Measurements from ENCODE around the gene ATP4A. TPM values are rescaled to one million over a fixed set of nuclear protein-coding genes. Genes with fewer than 3 reads are reported as not detected.

ATP4A gene
- total RNA-seq, 2 donors from 2014 or later = not detected

DNA sequence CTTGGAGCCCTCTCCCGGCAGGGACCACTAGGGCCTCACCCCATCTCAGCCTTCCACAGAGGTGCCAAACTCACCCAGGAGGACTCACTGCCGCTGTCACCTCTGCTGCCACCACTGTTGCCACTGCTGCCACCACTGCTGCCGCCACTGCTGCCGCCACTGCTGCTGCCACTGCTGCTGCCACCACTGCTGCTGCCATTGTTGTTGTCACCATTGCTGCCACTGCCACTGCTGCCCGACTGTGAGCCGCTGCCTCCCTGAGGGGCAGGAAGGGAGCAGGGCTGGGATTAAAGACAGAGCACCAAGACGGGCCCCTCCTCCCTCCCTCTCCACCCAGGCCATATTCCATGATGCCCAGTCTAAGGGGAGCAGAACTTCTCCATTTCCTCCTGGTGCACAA, 52.1 kb downstream of the ATP4A start:
- ATAC-seq = no peak
- DNase-seq = no peak
- intact Hi-C loops (cut with DNase I) = no loop called here

DNA sequence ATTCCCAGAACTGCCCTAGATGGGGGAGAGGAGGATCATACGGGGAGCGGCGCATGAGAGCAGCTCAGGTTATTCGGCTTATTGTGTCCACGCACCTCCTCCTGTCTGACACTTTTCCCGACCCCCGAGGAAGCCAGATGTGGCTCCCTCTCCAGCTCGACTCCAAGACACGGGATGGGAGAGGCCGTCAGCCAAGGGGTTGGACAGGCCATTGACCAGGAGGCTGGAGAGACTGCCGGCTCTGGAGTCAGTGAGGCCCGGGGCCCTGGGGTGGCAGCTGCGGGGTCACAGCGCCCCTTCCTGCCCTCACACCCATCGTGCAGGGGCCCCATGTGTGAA, 52.9 kb downstream of the ATP4A start:
- ATAC-seq (no peak), DNase-seq (no peak)
- intact Hi-C loops (cut with DNase I) = no loop called here

- intact Hi-C loops (cut with DNase I) = no loop called here
- DNase-seq = peak; percentile 76
- peak; percentile 85 to 87 for ATAC-seq
These were observed 53.4 kb downstream of the ATP4A start for GRCh38 chr19:35509861-35510625.

GRCh38 chr19:35509018-35509652, 54.3 kb downstream of the ATP4A start:
- intact Hi-C loops (cut with DNase I) = no loop called here
- DNase-seq = peak; percentile 43

DNA sequence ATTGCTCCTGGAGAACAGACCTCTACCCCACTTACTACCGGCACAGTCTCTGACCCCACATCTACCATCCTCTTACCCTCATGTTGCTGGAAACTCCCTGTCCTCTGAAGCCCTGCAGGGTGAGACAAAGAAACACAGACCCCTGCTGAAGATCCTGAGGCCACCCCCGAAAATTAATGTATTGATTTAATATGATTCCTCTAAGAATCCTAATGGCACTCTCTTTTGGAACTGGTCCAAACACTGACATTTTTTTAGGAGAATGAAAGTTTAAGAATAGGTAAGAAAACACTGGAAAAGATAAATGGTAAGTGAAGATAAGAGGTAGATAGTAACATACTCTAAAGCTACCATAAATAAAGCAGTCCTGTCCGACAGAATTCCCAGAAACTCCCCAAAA, 55.3 kb downstream of the ATP4A start:
- DNase-seq = no peak
- intact Hi-C loops (cut with DNase I) = no loop called here
- ATAC-seq = no peak

More at GRCh38 chr19:35509018-35509652, 54.3 kb downstream of the ATP4A start:
- peak in 1 of 2 donors; percentile 86 for ATAC-seq

GRCh38 chr19:35507561-35507960, 55.9 kb downstream of the ATP4A start:
- intact Hi-C loops (cut with DNase I) = no loop called here
- no peak for DNase-seq
- no peak for ATAC-seq

GRCh38 chr19:35506011-35506410, 57.4 kb downstream of the ATP4A start:
- ATAC-seq = no peak
- no peak for DNase-seq
- intact Hi-C loops (cut with DNase I) = no loop called here

GRCh38 chr19:35502751-35503150, 60.7 kb downstream of the ATP4A start:
- ATAC-seq (no peak), DNase-seq (no peak)
- intact Hi-C loops (cut with DNase I) = no loop called here

DNA sequence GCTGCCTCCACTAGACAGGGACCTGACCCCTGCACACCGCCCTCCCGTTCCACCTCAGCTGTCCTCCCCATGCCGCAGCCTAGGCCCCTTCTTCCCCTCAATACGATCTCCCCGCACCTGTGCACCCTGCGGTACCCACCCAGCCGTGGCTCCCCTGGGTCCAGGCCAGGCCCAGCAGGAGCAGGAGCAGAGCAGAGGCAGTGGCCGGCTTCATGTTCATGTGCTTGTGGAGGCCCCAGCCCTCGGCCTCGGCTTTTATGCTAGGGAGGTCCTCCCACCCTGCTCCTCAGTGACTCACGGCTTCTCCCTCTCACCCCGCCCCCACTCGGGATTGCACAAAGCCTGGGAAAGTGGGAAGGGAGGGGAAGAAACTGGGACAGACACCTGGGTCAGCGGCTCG, 61.8 kb downstream of the ATP4A start:
- no peak for DNase-seq
- intact Hi-C loops (cut with DNase I) = no loop called here
- ATAC-seq = peak in 1 of 2 donors; percentile 74

DNA sequence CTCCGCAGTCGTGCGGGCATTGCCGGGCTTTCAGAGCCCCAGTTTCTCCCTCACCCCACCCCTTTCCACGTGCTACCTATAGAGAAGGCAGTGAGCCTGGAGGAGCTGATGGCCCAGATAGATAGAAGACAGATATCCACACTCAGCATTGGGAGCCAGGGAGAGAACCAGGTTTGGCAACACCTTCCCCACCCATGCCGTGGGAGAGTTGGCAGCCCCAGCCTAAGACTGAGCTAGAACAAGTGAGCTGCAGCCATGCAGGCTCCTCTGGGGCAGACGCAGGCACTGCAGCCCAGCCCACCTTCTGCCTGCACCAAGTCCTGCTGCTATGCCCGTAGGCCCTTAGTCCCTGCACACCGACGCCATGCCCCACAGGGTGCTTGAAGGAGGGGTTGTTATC, 62.8 kb downstream of the ATP4A start:
- intact Hi-C loops (cut with DNase I) = no loop called here
- DNase-seq (no peak), ATAC-seq (no peak)

Other genes starting within 250 kb of the ATP4A start
- gene CD22, start 234.5 kb downstream of the ATP4A start, total RNA-seq = under 1 TPM; 0.39 to 0.56 TPM
- not detected for gene FFAR1, start 215.8 kb downstream of the ATP4A start, total RNA-seq
- under 1 TPM; 0.18 to 0.44 TPM for gene FFAR3, start 205.2 kb downstream of the ATP4A start, total RNA-seq
- gene GPR42, start 192.6 kb downstream of the ATP4A start, total RNA-seq = not detected
- gene FFAR2, start 115.4 kb downstream of the ATP4A start, total RNA-seq = under 1 TPM; 0.44 to 0.47 TPM
- gene KRTDAP, start 73.2 kb downstream of the ATP4A start, total RNA-seq = not detected
- 1 to 10 TPM; 7.5 to 7.6 TPM for gene DMKN, start 50.0 kb downstream of the ATP4A start, total RNA-seq
- gene SBSN, start 35.3 kb downstream of the ATP4A start, total RNA-seq = not detected
- gene GAPDHS, start 30.2 kb downstream of the ATP4A start, total RNA-seq = not detected
- 10 to 100 TPM; 78.1 to 87.5 TPM for gene TMEM147, start 18.0 kb downstream of the ATP4A start, total RNA-seq
- gene PMIS2, start 22.5 kb upstream of the ATP4A start, total RNA-seq = not detected
- 1 to 10 TPM; 3.8 to 4.2 TPM for gene HAUS5, start 49.1 kb upstream of the ATP4A start, total RNA-seq
- gene RBM42, start 65.4 kb upstream of the ATP4A start, total RNA-seq = 10 to 100 TPM; 51.3 to 54.2 TPM
- under 1 TPM; 0.29 to 0.88 TPM for gene ETV2, start 78.1 kb upstream of the ATP4A start, total RNA-seq
- 1,000 to 10,000 TPM in 1 of 2 donors, 100 to 1,000 TPM in 1; 934 to 1,059 TPM for gene COX6B1, start 84.7 kb upstream of the ATP4A start, total RNA-seq
- not detected for gene UPK1A, start 102.9 kb upstream of the ATP4A start, total RNA-seq
- gene ZBTB32, start 140.9 kb upstream of the ATP4A start, total RNA-seq = not detected
- gene KMT2B, start 154.3 kb upstream of the ATP4A start, total RNA-seq = 10 to 100 TPM; 15.4 to 17.1 TPM
- 1 to 10 TPM; 6.5 to 7.0 TPM for gene IGFLR1, start 178.8 kb upstream of the ATP4A start, total RNA-seq
- gene U2AF1L4, start 181.8 kb upstream of the ATP4A start, total RNA-seq = 10 to 100 TPM; 17.7 to 21.6 TPM
- 10 to 100 TPM; 41.7 to 46.6 TPM for gene PSENEN, start 182.0 kb upstream of the ATP4A start, total RNA-seq
- gene LIN37, start 184.9 kb upstream of the ATP4A start, total RNA-seq = 1 to 10 TPM; 7.5 to 8.1 TPM
- gene HSPB6, start 193.4 kb upstream of the ATP4A start, total RNA-seq = 100 to 1,000 TPM; 210 to 251 TPM
- 1 to 10 TPM; 6.8 to 8.4 TPM for gene PROSER3, start 194.5 kb upstream of the ATP4A start, total RNA-seq
- gene ARHGAP33, start 211.9 kb upstream of the ATP4A start, total RNA-seq = 1 to 10 TPM; 2.4 to 2.7 TPM
- gene PRODH2, start 249.2 kb upstream of the ATP4A start, total RNA-seq = not detected